ENCODE data around the gene MED15.

The MED15 gene

GRCh38 chr22:20511578-20512229 is 4.3 kb downstream of the MED15 start:
- no peak for DNase-seq

GRCh38 chr22:20514658-20515406 is 7.4 kb downstream of the MED15 start:
- no peak for DNase-seq

GRCh38 chr22:20516399-20516798 is 9.0 kb downstream of the MED15 start:
- no peak for DNase-seq

- no peak for DNase-seq
These were observed 10.0 kb downstream of the MED15 start for GRCh38 chr22:20517422-20517821.

GRCh38 chr22:20517841-20518592 is 10.6 kb downstream of the MED15 start:
- DNase-seq: no peak

GRCh38 chr22:20519558-20519957 is 12.1 kb downstream of the MED15 start:
- DNase-seq: no peak

- DNase-seq: peak; percentile 36 to 46
These were observed 12.7 kb downstream of the MED15 start for GRCh38 chr22:20520093-20520511.

- DNase-seq: no peak
These were observed 15.0 kb downstream of the MED15 start for GRCh38 chr22:20522134-20523004.

- no peak for DNase-seq
These were observed 15.9 kb downstream of the MED15 start for GRCh38 chr22:20523086-20523983.

- DNase-seq: no peak
These were observed 16.6 kb downstream of the MED15 start for GRCh38 chr22:20524004-20524481.

- DNase-seq: no peak
These were observed 17.6 kb downstream of the MED15 start for GRCh38 chr22:20525048-20525447.

- DNase-seq: no peak
These were observed 18.9 kb downstream of the MED15 start for GRCh38 chr22:20526305-20526627.

- no peak for DNase-seq
These were observed 19.4 kb downstream of the MED15 start for GRCh38 chr22:20526628-20527355.

GRCh38 chr22:20528405-20528978 is 21.1 kb downstream of the MED15 start:
- DNase-seq: no peak

GRCh38 chr22:20530368-20531153 is 23.2 kb downstream of the MED15 start:
- no peak for DNase-seq

GRCh38 chr22:20531154-20531403 is 23.7 kb downstream of the MED15 start:
- no peak for DNase-seq

- DNase-seq: no peak
These were observed 24.2 kb downstream of the MED15 start for GRCh38 chr22:20531404-20532201.

- DNase-seq: no peak
These were observed 25.0 kb downstream of the MED15 start for GRCh38 chr22:20532256-20532993.
